HepG2 (cell line): ENCODE results near the gene PNPLA2. TPM values are rescaled to one million over a fixed set of nuclear protein-coding genes. Genes with fewer than 3 reads are reported as not detected.

Experiments
- HMG20A ChIP-seq: IDR thresholded peaks from 2 replicates; pipeline ENCODE4 v1.6.1; 2016; ENCODE audit warnings: borderline replicate concordance
- KIAA2018 ChIP-seq: sonication (generic); formaldehyde crosslinking; IDR thresholded peaks from 2 replicates; pipeline ENCODE4 v1.5.0; 2020; ENCODE audit warnings: mild to moderate bottlenecking, missing genetic modification reagents, borderline replicate concordance
- KLF13 ChIP-seq: sonication (generic); formaldehyde crosslinking; IDR thresholded peaks from 2 replicates; pipeline ENCODE4 v1.4.0; 2020; ENCODE audit warnings: mild to moderate bottlenecking, missing genetic modification reagents
- RERE ChIP-seq: IDR thresholded peaks from 2 replicates; pipeline ENCODE4 v1.6.1; 2016; ENCODE audit warnings: low read depth, missing genetic modification reagents, missing compliant biosample characterization
- ZNF33B ChIP-seq: sonication (generic); formaldehyde crosslinking; IDR thresholded peaks from 2 replicates; pipeline ENCODE4 v1.5.1; 2020; ENCODE audit warnings: mild to moderate bottlenecking, missing genetic modification reagents
- ZNF670 ChIP-seq: sonication (generic); formaldehyde crosslinking; IDR thresholded peaks from 2 replicates; pipeline ENCODE4 v1.8.0; 2022; ENCODE audit warnings: mild to moderate bottlenecking, missing genetic modification reagents, borderline replicate concordance
- polyA plus RNA-seq, 8 experiments: library from polyadenylated mRNA; depleted of rRNA in 3 of 8; stranded (reverse) in 7 of 8; unstranded in 1 of 8; fragments of >200 nt; fragmentation: Illumina TruSeq in 4 of 8; extraction: Trizol in 4 of 8; gene quantifications; 2 replicates each; pipeline versions ENCODE4 v1.2.1 to v1.2.3, GENCODE V29; 2011 to 2016; ENCODE audit warnings: low read depth in 4 of 8, missing spikeins in 1 of 8, mixed read lengths in 1 of 8; ENCODE audit not compliant: insufficient read depth in 1 of 8
- total RNA-seq, 5 experiments: library from RNA; depleted of rRNA; stranded (reverse); fragments of >200 nt; fragmentation: Illumina TruSeq; extraction: Trizol; gene quantifications; 2 replicates each; pipeline ENCODE4 v1.2.3, GENCODE V29; 2016; ENCODE audit warnings: low read depth in 1 of 5
- TF ChIP-seq, protein P1 (sequence below): sonication (generic); formaldehyde crosslinking; IDR thresholded peaks from 2 replicates; pipeline ENCODE4 v1.4.0; 2020; ENCODE audit warnings: missing genetic modification reagents, mild to moderate bottlenecking, borderline replicate concordance
- TF ChIP-seq, protein P2 (sequence below): sonication (generic); formaldehyde crosslinking; IDR thresholded peaks from 2 replicates; pipeline ENCODE4 v1.5.0; 2020; ENCODE audit warnings: missing genetic modification reagents

The PNPLA2 gene
- total and polyA plus RNA-seq, 2 of the 13 experiments (the other 11 are each of a cell fraction or from before 2014, with no cell fraction given) = 10.5 to 43.2 TPM

- 0 out of 2 replicates have a peak, but pooled peaks have one; percentile 10 for TF ChIP-seq RERE (CRISPR knock-in tag)
- TF ChIP-seq ZNF670 = peak; percentile 36; the same call in 1 of the 2 replicates
- TF ChIP-seq, protein P1, sequence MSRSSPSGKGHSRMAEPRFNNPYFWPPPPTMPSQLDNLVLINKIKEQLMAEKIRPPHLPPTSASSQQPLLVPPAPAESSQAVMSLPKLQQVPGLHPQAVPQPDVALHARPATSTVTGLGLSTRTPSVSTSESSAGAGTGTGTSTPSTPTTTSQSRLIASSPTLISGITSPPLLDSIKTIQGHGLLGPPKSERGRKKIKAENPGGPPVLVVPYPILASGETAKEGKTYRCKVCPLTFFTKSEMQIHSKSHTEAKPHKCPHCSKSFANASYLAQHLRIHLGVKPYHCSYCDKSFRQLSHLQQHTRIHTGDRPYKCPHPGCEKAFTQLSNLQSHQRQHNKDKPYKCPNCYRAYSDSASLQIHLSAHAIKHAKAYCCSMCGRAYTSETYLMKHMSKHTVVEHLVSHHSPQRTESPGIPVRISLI (CRISPR knock-in tag) = no peak
- TF ChIP-seq HMG20A = no peak
- no peak for TF ChIP-seq KIAA2018 (CRISPR knock-in tag)
- TF ChIP-seq ZNF33B (CRISPR knock-in tag) = no peak
- TF ChIP-seq, protein P2, sequence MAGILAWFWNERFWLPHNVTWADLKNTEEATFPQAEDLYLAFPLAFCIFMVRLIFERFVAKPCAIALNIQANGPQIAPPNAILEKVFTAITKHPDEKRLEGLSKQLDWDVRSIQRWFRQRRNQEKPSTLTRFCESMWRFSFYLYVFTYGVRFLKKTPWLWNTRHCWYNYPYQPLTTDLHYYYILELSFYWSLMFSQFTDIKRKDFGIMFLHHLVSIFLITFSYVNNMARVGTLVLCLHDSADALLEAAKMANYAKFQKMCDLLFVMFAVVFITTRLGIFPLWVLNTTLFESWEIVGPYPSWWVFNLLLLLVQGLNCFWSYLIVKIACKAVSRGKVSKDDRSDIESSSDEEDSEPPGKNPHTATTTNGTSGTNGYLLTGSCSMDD = no peak
- TF ChIP-seq KLF13 (CRISPR knock-in tag) = no peak
Measured at GRCh38 chr11:842370-843002, 23.8 kb downstream of the PNPLA2 start, which contains the start of the genes POLR2L and TSPAN4 (continued).
